GM12878 (cell line): ENCODE measurements around the gene ZNF804A. TPM values are rescaled to one million over a fixed set of nuclear protein-coding genes. Genes with fewer than 3 reads are reported as not detected.

Source experiments
- ATAC-seq: fragments of 200-7000 bp; cut with Tn5 transposase; 3 replicates; pipeline ENCODE4 v1.9.1; 2020; ENCODE audit warnings: mild to moderate bottlenecking, moderate library complexity
- BruUV-seq: library from RNA; stranded (reverse); fragments of 400-500 nt; replicated peaks from 2 replicates; lab custom pipeline; 2021; lab: Mats Ljungman, UMichigan
- CTCF ChIA-PET: fragments of 300-600 bp; sonication (Branson Sonifier 250); formaldehyde crosslinking; extraction: SDS; loops from one replicate; lab custom pipeline; 2021; ENCODE audit warnings: inconsistent platforms; lab: Yijun Ruan, JAX
- POLR2A ChIA-PET: fragments of 350-600 bp; formaldehyde crosslinking; extraction: SDS; loops from one replicate; lab custom pipeline; 2021; ENCODE audit warnings: inconsistent platforms; lab: Charles Lee
- RAD21 ChIA-PET: fragments of 300-600 bp; sonication (Branson Sonifier 250); formaldehyde crosslinking; loops from one replicate; lab custom pipeline; 2023; ENCODE audit warnings: antibody characterized with exemption; ENCODE audit not compliant: unreplicated experiment; lab: Charles Lee
- SMC1A ChIA-PET: fragments of 300-600 bp; sonication (Branson Sonifier 250); formaldehyde crosslinking; loops from one replicate; lab custom pipeline; 2023; ENCODE audit not compliant: unreplicated experiment, uncharacterized antibody; lab: Charles Lee
- DNase-seq: peaks from one replicate; pipeline ENCODE4 v3.0.0-alpha.2; 2011; ENCODE audit warnings: low read depth, low spot score
- FAIRE-seq: peaks from 3 replicates; lab custom pipeline; 2011; peaks lifted over from hg19 to GRCh38; lab: Jason Lieb, UNC
- H2AFZ ChIP-seq: 2 replicates; pipeline ENCODE4 v1.6.0; 2011; ENCODE audit warnings: low read depth, low read length, control low read depth; ENCODE audit not compliant: control insufficient read depth
- H3K27ac ChIP-seq: 2 replicates; pipeline ENCODE4 v1.5.1; 2011; ENCODE audit warnings: control low read depth; ENCODE audit not compliant: control insufficient read depth, insufficient read depth
- H3K27me3 ChIP-seq, 2 experiments: replicated peaks in 1 of 2; 2 replicates each; pipeline versions ENCODE4 v1.6.0 to v1.6.1; 2011; ENCODE audit warnings: low read length in 1 of 2; ENCODE audit not compliant: control insufficient read depth in 2 of 2, insufficient read depth in 2 of 2
- H3K36me3 ChIP-seq, 2 experiments: 2 replicates each; pipeline ENCODE4 v1.5.1; 2011; ENCODE audit warnings: low read length in 1 of 2; ENCODE audit not compliant: control insufficient read depth in 2 of 2, insufficient read depth in 2 of 2
- H3K4me1 ChIP-seq: 2 replicates; pipeline ENCODE4 v1.6.1; 2011; ENCODE audit warnings: mild to moderate bottlenecking, low read length, moderate library complexity, mixed read lengths; ENCODE audit not compliant: control insufficient read depth, insufficient read depth
- H3K4me2 ChIP-seq: 2 replicates; pipeline ENCODE4 v1.6.0; 2011; ENCODE audit warnings: control low read depth; ENCODE audit not compliant: control insufficient read depth, insufficient read depth
- H3K4me3 ChIP-seq: fragments of 200-600 bp; sonication (generic); 2 replicates; pipeline ENCODE4 v1.5.1; 2016
- H3K79me2 ChIP-seq: 2 replicates; pipeline ENCODE4 v1.6.0; 2011; ENCODE audit warnings: low read length; ENCODE audit not compliant: control insufficient read depth, insufficient read depth
- H3K9ac ChIP-seq: 2 replicates; pipeline ENCODE4 v1.8.0; 2011; ENCODE audit warnings: low read length, control low read depth, mixed read lengths; ENCODE audit not compliant: control insufficient read depth, insufficient read depth
- H3K9me3 ChIP-seq: replicated peaks from 3 replicates; pipeline ENCODE4 v1.5.1; 2011; ENCODE audit warnings: mild to moderate bottlenecking, low read length; ENCODE audit not compliant: control insufficient read depth, insufficient read depth
- H4K20me1 ChIP-seq: 2 replicates; pipeline ENCODE4 v1.6.0; 2011; ENCODE audit not compliant: control insufficient read depth, insufficient read depth
- CTCF ChIP-seq, 3 experiments: IDR thresholded peaks in 2 of 3; conservative IDR thresholded peaks in 1 of 3; 2 replicates each; pipeline ENCODE4 v1.5.1; 2011; ENCODE audit warnings: low read depth in 3 of 3, low read length in 3 of 3, mild to moderate bottlenecking in 3 of 3, control low read depth in 2 of 3, moderate library complexity in 2 of 3, inconsistent platforms in 1 of 3, mixed read lengths in 1 of 3; ENCODE audit not compliant: control insufficient read depth in 2 of 3, insufficient read depth in 1 of 3; ENCODE audit errors: extremely low read depth in 1 of 3
- E2F4 ChIP-seq: IDR thresholded peaks from 2 replicates; pipeline ENCODE4 v1.6.1; 2012; ENCODE audit warnings: low read depth, low read length, improper control_type of control experiment
- EGR1 ChIP-seq, 2 experiments: IDR thresholded peaks; 1 replicate in 1 of 2; 2 replicates in 1 of 2; pipeline ENCODE4 v1.6.1; 2011 to 2012; ENCODE audit warnings: low read depth in 2 of 2, low read length in 2 of 2, borderline replicate concordance in 1 of 2, mild to moderate bottlenecking in 1 of 2, moderate library complexity in 1 of 2
- FOS ChIP-seq: IDR thresholded peaks from 3 replicates; pipeline ENCODE4 v1.6.1; 2011; ENCODE audit warnings: borderline replicate concordance; ENCODE audit not compliant: insufficient read length; ENCODE audit errors: extremely low read depth
- FOXK2 ChIP-seq: fragments of 450-650 bp; IDR thresholded peaks from 2 replicates; pipeline ENCODE4 v1.6.1; 2017; ENCODE audit warnings: mild to moderate bottlenecking, moderate library complexity
- JUNB ChIP-seq: IDR thresholded peaks from 2 replicates; pipeline ENCODE4 v1.6.1; 2016; ENCODE audit warnings: antibody characterized with exemption, mild to moderate bottlenecking
- MAX ChIP-seq: IDR thresholded peaks from 2 replicates; pipeline ENCODE4 v1.6.1; 2012; ENCODE audit warnings: low read depth, low read length, improper control_type of control experiment
- MLLT1 ChIP-seq: fragments of 450-650 bp; IDR thresholded peaks from 2 replicates; pipeline ENCODE4 v1.6.1; 2016; ENCODE audit warnings: mild to moderate bottlenecking
- PAX8 ChIP-seq: fragments of 450-650 bp; IDR thresholded peaks from 2 replicates; pipeline ENCODE4 v1.6.1; 2017; ENCODE audit warnings: mild to moderate bottlenecking, moderate library complexity
- RFX5 ChIP-seq: IDR thresholded peaks from 2 replicates; pipeline ENCODE4 v1.6.1; 2011; ENCODE audit warnings: low read depth, low read length, improper control_type of control experiment
- TAF1 ChIP-seq: IDR thresholded peaks from 2 replicates; pipeline ENCODE4 v1.6.1; 2011; ENCODE audit warnings: mild to moderate bottlenecking, low read depth, low read length, borderline replicate concordance
- USF1 ChIP-seq: IDR thresholded peaks from 2 replicates; pipeline ENCODE4 v1.6.1; 2011; ENCODE audit warnings: borderline replicate concordance, low read depth, mild to moderate bottlenecking, moderate library complexity, mixed read lengths, low read length; ENCODE audit not compliant: insufficient read depth; ENCODE audit errors: extremely low read length
- ZNF592 ChIP-seq: fragments of 450-650 bp; IDR thresholded peaks from 2 replicates; pipeline ENCODE4 v1.6.1; 2017; ENCODE audit warnings: mild to moderate bottlenecking, moderate library complexity
- WGBS: methylation state at CpG from one replicate; pipeline ENCODE4 v1.1.6; 2016; ENCODE audit warnings: low lambda C conversion rate; ENCODE audit not compliant: insufficient replicate concordance, insufficient coverage; ENCODE audit errors: missing lambda C conversion rate; 5-methylcytosine and 5-hydroxymethylcytosine counted together
- in situ Hi-C: fragments of 300-500 bp; cut with MboI; formaldehyde crosslinking; loops from 9 replicates; pipeline ENCODE4 v1.14.3; 2018; ENCODE audit warnings: mixed read lengths
- intact Hi-C: fragments of 100-400 bp; cut with micrococcal nuclease; formaldehyde crosslinking; loops from one replicate; pipeline ENCODE4 v1.14.2; 2022; ENCODE audit not compliant: unreplicated experiment
- polyA plus RNA-seq, 11 experiments: library from polyadenylated mRNA; depleted of rRNA in 4 of 11; unstranded in 6 of 11; stranded (reverse) in 5 of 11; fragments of >200 nt; fragmentation: Nextera tagmentation in 4 of 11; fragmentation: Illumina TruSeq in 1 of 11; extraction: Ambion mirVana in 4 of 11; extraction: Trizol in 1 of 11; gene quantifications; 1 replicate in 1 of 11; 2 replicates in 10 of 11; pipeline versions ENCODE4 v1.2.1 to v1.2.3, GENCODE V29; 2011 to 2016; ENCODE audit warnings: inconsistent platforms in 2 of 11, missing spikeins in 2 of 11, low read depth in 1 of 11
- total RNA-seq, 4 experiments: library from RNA; depleted of rRNA in 3 of 4; stranded (reverse); fragments of >200 nt in 3 of 4; fragmentation: Illumina TruSeq in 1 of 4; extraction: Trizol in 1 of 4; gene quantifications; 2 replicates each; pipeline versions ENCODE4 v1.2.1 to v1.2.3, GENCODE V29; 2013 to 2021

Gene ZNF804A
- total and polyA plus RNA-seq, 10 of the 15 experiments (the other 5 are each of a cell fraction or from before 2014, with no cell fraction given): 0.19 to 2.3 (median 1.4) TPM

GRCh38 chr2:184549153-184549552 lies 49.2 kb upstream of the ZNF804A start (continued):
- TF ChIP-seq TAF1: no peak
- TF ChIP-seq CTCF (IDR thresholded peaks at IDR 0.05 in 2 of 3, conservative IDR thresholded peaks at IDR 0.05 in 1 of 3; ENCODE audit: control insufficient read depth in 2 of 3, extremely low read depth in 1 of 3, insufficient read depth in 1 of 3, low read depth in 3 of 3, low read length in 3 of 3): no peak
- no peak for TF ChIP-seq ZNF592
- TF ChIP-seq EGR1 (IDR thresholded peaks at IDR 0.05; ENCODE audit: borderline replicate concordance in 1 of 2, low read depth in 2 of 2, low read length in 2 of 2): no peak
- no peak for TF ChIP-seq JUNB
- no peak for TF ChIP-seq RFX5
- TF ChIP-seq FOXK2: no peak

- Histone ChIP-seq H3K9me3 (no peaks in the 10 kb centered on the region), H4K20me1 (no peaks in the 10 kb centered on the region), H3K9ac (no peak overlapping the region), H3K4me3 (no peak overlapping the region), H3K79me2 (no peaks in the 10 kb centered on the region), H3K4me1 (no peaks in the 10 kb centered on the region), H3K27me3 (no peaks in the 10 kb centered on the region), H3K27ac (no peak overlapping the region), H2AFZ (no peak overlapping the region), H3K36me3 (no peaks in the 10 kb centered on the region), H3K4me2 (no peak overlapping the region)
- ATAC-seq (no peak), FAIRE-seq (no peak), DNase-seq (no peak)
- intact Hi-C loops: no loop called here
- in situ Hi-C loops: no loop called here
- WGBS: 31% methylated on average over 1 of the region's 1 CpG
- no TSS peak for BruUV-seq
- CTCF ChIA-PET: no interaction called here
- SMC1A ChIA-PET: no interaction called here
- RAD21 ChIA-PET: no interaction called here
- POLR2A ChIA-PET: no interaction called here
- TF ChIP-seq MLLT1 (no peak), E2F4 (no peak), USF1 (no peak), MAX (no peak), PAX8 (no peak), FOS (no peak)
Measured at GRCh38 chr2:184551626-184552025, 46.7 kb upstream of the ZNF804A start.
